ENCODE data around the gene KHDRBS2.

The KHDRBS2 gene

DNA sequence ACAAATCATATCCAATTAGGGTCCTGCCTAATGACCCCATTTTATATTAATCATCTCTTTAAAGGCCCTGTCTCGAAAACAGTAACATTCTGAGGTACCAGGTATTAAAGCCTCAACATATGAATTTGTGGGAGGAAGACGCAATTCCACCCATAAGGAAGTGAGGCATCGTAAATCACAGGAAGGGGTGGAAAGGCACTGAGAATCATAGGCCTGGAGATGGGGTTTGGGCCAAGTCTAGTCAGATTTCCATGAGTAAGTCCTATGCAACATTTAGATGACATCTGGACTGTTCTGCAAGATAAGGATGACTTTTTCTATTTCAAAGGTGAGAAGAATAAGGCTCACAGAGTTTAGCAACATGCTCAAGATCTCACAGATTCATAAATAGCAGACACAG, 534.0 kb downstream of the KHDRBS2 start:
- TF ChIP-seq, protein P1, sequence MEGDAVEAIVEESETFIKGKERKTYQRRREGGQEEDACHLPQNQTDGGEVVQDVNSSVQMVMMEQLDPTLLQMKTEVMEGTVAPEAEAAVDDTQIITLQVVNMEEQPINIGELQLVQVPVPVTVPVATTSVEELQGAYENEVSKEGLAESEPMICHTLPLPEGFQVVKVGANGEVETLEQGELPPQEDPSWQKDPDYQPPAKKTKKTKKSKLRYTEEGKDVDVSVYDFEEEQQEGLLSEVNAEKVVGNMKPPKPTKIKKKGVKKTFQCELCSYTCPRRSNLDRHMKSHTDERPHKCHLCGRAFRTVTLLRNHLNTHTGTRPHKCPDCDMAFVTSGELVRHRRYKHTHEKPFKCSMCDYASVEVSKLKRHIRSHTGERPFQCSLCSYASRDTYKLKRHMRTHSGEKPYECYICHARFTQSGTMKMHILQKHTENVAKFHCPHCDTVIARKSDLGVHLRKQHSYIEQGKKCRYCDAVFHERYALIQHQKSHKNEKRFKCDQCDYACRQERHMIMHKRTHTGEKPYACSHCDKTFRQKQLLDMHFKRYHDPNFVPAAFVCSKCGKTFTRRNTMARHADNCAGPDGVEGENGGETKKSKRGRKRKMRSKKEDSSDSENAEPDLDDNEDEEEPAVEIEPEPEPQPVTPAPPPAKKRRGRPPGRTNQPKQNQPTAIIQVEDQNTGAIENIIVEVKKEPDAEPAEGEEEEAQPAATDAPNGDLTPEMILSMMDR (IDR thresholded peaks at IDR 0.05; ENCODE audit: low read depth, low read length, missing control alignments) = no peak
- H3K4me3 ChIP-seq (replicated peaks; ENCODE audit: low read depth, low read length) = no peak overlapping the region
- no peak for DNase-seq (ENCODE audit: extremely low read depth, low read depth)

DNA sequence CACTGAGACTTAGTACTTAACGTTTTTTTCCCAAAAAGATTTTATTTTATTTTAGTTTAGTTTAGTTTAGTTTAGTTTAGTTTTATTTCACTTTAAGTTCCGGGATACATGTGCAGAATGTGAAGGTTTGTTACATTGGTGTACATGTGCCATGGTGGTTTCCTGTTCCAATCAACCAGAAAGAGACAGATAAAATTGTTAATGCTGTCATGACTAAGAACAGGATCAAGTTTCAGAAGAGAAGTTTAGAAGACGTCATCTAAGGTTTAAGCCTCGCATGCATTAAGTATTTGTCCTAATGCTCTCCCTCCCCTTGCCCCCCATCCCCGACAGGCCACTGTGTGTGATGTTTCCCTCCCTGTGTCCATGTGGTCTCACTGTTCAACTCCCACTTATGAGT, 540.0 kb downstream of the KHDRBS2 start:
- H3K4me3 ChIP-seq (replicated peaks; ENCODE audit: low read depth, low read length) = no peak overlapping the region
- TF ChIP-seq, protein P1 (IDR thresholded peaks at IDR 0.05; ENCODE audit: low read depth, low read length, missing control alignments) = no peak
- DNase-seq (ENCODE audit: extremely low read depth, low read depth) = no peak

GRCh38 chr6:61711849-61712248, 574.2 kb downstream of the KHDRBS2 start:
- TF ChIP-seq, protein P1 (IDR thresholded peaks at IDR 0.05; ENCODE audit: low read depth, low read length, missing control alignments) = no peak
- DNase-seq (ENCODE audit: extremely low read depth, low read depth) = no peak
- H3K4me3 ChIP-seq (replicated peaks; ENCODE audit: low read depth, low read length) = no peak overlapping the region

DNA sequence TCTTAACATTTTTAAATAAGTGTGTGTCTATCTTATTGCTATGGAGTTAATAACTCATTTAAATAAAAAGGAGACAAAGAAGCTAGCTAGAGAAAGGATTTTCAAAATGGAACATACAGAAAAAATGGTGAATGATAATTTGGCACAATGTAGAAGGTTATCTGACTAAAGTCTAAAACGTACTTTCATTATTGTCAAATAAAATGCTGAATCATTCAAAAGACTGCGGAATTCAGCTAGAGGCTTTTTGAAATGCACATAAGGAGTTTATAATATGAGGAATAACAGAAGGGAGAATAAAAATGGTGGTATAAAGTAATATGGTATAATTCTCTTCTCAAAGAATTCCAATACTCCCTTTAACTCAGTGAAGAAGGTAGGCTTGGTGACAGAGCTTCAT, 597.9 kb downstream of the KHDRBS2 start:
- TF ChIP-seq, protein P1 (IDR thresholded peaks at IDR 0.05; ENCODE audit: low read depth, low read length, missing control alignments) = no peak
- DNase-seq (ENCODE audit: extremely low read depth, low read depth) = no peak
- no peak overlapping the region for H3K4me3 ChIP-seq (replicated peaks; ENCODE audit: low read depth, low read length)

- no peak overlapping the region for H3K4me3 ChIP-seq (replicated peaks; ENCODE audit: low read depth, low read length)
- no peak for DNase-seq (ENCODE audit: extremely low read depth, low read depth)
- TF ChIP-seq, protein P1 (IDR thresholded peaks at IDR 0.05; ENCODE audit: low read depth, low read length, missing control alignments) = no peak
Observed at GRCh38 chr6:61682562-61682961, 603.5 kb downstream of the KHDRBS2 start.

DNA sequence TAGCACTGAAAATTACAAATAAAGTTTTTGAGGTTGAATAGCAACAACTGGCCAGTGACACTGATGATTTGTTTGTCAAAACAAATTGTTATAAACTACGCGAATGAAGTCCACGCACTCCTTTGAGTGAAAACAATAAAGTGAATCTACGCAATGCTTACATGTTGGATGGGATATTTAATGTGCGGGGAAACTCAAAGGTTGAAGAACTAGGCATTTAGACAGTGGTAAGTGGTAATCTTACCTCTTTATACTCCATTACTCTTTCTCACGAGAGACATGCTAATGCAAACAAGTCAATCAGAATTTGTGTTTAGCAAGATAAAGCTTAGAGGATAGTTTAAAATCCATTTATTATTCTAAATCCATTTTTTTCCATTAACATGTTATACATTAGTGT, 606.4 kb downstream of the KHDRBS2 start:
- DNase-seq (ENCODE audit: extremely low read depth, low read depth) = no peak
- TF ChIP-seq, protein P1 (IDR thresholded peaks at IDR 0.05; ENCODE audit: low read depth, low read length, missing control alignments) = no peak
- no peak overlapping the region for H3K4me3 ChIP-seq (replicated peaks; ENCODE audit: low read depth, low read length)

DNA sequence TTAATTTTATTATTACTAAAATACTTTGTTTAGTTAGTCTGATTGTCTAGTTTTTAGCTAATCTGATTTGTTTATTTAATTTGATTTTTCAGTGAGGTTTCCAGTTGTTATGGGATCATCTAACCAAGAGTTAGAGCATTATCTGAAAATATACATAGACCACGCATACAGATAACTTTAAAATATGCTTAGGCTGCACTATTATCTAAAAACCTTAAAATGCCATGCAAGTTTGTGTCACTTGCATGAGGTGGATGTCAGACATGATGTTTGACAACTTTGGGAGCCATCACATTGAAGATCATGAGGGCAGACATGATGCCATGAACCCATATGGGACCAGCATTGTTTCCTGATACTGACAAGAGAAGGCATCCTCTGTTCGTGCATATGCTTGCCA, 610.3 kb downstream of the KHDRBS2 start:
- TF ChIP-seq, protein P1 (IDR thresholded peaks at IDR 0.05; ENCODE audit: low read depth, low read length, missing control alignments) = no peak
- DNase-seq (ENCODE audit: extremely low read depth, low read depth) = no peak
- no peak overlapping the region for H3K4me3 ChIP-seq (replicated peaks; ENCODE audit: low read depth, low read length)

All from HFF-Myc (cell line).